ENCODE data around the gene MRPL30. TPM values are rescaled to one million over a fixed set of nuclear protein-coding genes. Genes with fewer than 3 reads are reported as not detected.

The MRPL30 gene
- total RNA-seq, 8 experiments from 2014 or later = 39.8 to 62.5 (median 53.3) TPM

Other genes starting within 250 kb of the MRPL30 start
- gene CRACDL, start 245.0 kb upstream of the MRPL30 start, total RNA-seq = 1 to 10 TPM in 1 of 8 experiments, under 1 TPM in 5, not detected in 2; 0.11 to 5.5 (median 0.64) TPM
- 1 to 10 TPM in 7 of 8 experiments, under 1 TPM in 1; 0.76 to 5.7 (median 3.2) TPM for gene C2orf15, start 39.5 kb upstream of the MRPL30 start, total RNA-seq
- 10 to 100 TPM in 6 of 8 experiments, 1 to 10 TPM in 2; 5.6 to 25.2 (median 16.0) TPM for gene TSGA10, start 26.2 kb upstream of the MRPL30 start, total RNA-seq
- gene LIPT1, start 26.2 kb upstream of the MRPL30 start, total RNA-seq = 10 to 100 TPM in 4 of 8 experiments, 1 to 10 TPM in 4; 6.6 to 13.9 (median 10.0) TPM
- gene MITD1, start 126 bp upstream of the MRPL30 start, total RNA-seq = 10 to 100 TPM; 16.2 to 51.1 (median 30.0) TPM
- gene LYG2, start 74.5 kb downstream of the MRPL30 start, total RNA-seq = 1 to 10 TPM in 1 of 8 experiments, under 1 TPM in 1, not detected in 6; 0.41 to 1.6 TPM
- gene LYG1, start 120.0 kb downstream of the MRPL30 start, total RNA-seq = 1 to 10 TPM in 5 of 8 experiments, under 1 TPM in 1, not detected in 2; 0.72 to 1.5 (median 1.1) TPM
- gene TXNDC9, start 155.1 kb downstream of the MRPL30 start, total RNA-seq = 10 to 100 TPM; 26.7 to 54.4 (median 42.9) TPM
- gene EIF5B, start 156.2 kb downstream of the MRPL30 start, total RNA-seq = 10 to 100 TPM; 15.2 to 58.9 (median 26.7) TPM